NCI-H2171 treated with DMSO at 0.1 percent for 48 hours (cell line): ENCODE measurements around the gene RBM8A.
"Not testable (repeated sequence)": the region's sequence is repeated elsewhere in the genome, so short reads cannot be mapped to it uniquely, and the experiment has no call there.

ENCODE experiments used
- DNase-seq: peaks from one replicate; lab custom pipeline; 2025; lab: John Stamatoyannopoulos, UW

Gene RBM8A

DNA sequence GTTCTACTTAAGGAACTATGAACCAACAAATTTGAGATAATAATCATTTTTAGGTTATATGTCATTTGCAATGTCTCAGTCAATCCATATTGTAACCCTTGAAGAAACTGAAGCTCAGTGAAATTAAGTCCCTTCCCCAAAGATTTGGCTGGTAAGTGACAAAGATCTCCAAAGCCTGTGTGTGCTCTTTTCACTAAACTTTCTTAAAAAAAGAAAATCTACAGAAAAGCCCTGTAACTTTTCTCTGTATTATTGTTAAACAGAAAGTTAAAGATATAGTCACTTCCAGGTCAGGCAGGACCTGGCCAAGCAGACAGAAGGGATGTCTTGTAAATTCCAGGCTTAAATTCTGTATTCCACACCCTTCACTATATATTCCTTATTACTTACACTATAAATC lies 29.1 kb upstream of the RBM8A start:
- DNase-seq = no peak

DNA sequence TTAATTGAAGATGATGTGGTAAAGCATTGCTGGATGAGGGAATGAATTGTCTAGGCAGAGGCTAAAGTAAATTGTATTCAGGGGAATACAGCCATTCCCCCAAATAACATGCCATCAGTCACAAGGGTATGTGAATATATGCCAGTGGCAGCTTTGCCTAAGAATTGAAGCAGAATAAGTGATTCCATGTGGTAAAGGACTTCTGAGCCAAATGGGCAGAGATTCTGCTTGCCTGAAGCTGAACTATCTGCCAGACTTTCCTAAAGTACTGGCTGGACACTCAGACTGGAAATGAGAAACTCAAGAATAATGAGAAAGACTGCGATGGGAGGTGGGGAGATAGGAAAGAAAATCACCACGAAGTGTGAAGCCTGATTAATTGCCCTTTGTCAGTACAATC lies 28.2 kb upstream of the RBM8A start:
- no peak for DNase-seq

DNA sequence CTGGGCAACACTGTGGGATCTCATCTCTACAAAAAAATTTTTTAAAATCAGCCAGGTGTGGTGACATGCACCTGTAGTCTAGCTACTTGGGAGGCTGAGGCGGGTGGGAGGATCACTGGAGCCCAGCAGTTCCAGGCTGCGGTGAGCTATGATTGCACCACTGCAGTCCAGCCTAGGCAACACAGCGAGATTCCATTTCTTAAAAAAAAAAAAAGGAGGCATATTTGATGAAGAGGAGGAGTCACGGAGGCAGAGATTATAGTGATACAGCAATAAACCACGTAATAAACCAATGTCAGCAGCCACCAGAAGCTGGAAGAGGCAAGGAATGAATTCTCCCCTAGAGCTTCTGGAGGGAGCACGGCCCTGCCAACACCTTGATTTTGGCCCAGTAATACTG lies 26.6 kb upstream of the RBM8A start:
- no peak for DNase-seq

DNA sequence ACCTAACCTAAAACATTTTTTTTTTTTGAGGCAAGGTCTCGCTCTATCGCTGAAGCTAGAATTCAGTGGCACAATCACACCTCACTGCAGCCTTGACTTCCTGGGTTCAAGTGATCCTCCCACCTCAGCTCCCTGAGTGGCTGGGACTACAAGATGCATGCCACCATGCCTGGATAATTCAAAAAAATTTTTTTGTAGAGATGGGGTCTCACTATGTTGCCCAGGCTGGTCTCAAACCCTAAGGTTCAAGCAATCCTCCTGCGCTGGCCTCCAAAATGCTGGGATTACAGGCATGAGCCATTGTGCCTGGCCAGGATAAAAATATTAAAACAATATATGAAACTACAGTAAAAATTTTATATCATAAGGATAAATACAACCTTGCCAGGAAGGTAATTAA lies 25.6 kb upstream of the RBM8A start:
- no peak for DNase-seq

DNA sequence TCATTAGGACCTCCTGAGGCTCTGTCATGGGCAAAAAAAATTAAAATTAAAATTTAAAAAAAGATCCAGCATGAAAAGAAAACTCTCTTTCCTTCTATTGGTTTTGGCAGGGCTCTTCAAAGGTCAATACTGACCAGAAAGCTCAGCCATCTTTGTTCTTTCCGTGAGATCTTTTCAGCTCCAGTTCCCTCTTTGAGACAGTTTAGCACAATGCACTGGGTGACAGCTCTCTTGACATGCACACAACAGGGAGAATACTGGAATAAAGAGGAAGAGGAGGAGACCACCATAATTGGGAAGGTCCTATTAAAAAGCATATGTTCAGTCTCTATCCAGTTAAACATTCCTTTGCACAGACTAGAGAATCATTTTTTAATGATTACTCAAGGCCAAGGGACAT lies 24.2 kb upstream of the RBM8A start:
- DNase-seq = no peak

DNA sequence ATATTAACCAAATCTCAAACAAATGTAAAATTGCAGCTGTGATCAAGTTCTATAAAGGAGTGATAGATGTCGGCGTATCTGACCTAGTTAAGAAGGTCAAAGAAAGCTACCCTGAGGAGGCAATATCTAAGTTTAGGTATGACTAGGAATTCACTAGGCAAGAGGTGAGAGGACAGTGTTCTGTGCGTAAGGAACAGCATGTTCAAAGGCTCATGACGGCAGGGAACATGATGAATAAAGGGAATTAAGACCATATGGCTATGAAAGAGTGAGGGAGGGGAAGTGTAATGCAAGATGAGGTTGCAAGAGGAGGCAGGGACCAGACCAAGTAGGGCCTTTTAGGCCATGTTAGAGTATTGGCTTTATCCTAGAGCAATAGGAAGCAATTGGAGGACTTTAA lies 21.9 kb upstream of the RBM8A start:
- peak; percentile 22 for DNase-seq

DNA sequence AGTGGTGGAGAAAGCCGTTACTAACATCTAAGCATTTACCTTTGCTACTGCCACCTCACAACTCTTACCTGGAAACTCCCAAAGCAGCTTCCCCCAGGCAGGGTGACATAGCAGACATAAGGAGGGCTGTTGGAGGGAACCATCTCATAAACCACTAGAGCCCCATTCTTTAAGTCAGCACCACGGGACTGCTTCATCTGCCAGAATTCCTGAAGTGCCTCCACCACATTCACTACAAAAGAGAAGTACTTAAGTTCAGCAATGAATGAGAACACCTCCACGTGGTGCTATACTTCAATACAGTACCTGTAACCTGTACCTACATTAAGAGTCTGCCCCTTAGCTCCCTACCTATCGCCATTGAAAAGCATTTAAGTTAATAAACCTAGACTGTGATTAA lies 20.3 kb upstream of the RBM8A start:
- DNase-seq = no peak

DNA sequence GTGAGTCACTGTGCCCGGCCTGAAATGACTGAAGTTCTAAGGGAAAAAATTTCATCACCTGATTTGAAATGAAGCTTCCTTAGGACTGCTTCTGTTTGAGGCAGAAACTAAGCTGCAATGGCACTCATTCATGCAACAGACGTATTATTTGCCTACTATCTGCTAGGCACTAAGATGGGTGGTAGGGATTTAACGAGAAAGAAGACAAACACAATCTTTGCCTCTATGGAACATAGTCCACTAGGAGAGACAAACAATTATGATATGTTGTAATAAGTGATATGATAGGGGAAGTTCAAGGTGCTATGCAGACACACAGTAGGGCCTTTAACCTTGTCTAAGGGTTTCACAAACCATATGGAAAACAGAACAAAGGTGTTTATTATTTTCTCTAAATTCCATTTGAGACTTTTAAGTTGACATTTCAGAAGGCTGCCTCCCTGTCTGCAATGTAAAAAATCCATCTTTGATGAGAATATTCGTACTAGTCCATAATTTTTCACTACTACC lies 19.2 kb upstream of the RBM8A start:
- DNase-seq = no peak

DNA sequence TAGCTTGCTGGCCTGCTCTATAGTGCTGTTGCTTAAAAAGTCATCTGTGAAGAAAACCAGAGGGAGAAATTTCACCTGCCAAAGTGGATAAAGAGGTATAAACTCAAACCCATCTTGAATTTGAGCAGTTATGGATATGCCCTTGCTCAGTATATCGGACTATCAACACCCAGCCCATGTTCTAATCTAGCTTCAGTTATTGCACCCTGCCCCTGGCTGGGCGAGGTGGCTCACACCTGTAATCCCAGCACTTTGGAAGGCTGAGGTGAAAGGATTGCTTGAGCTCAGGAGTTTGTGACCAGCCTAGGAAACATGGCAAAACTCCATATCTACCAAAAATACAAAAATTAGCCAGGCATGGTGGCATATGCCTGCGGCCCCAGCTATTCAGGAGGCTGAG lies 17.2 kb upstream of the RBM8A start:
- no peak for DNase-seq

DNA sequence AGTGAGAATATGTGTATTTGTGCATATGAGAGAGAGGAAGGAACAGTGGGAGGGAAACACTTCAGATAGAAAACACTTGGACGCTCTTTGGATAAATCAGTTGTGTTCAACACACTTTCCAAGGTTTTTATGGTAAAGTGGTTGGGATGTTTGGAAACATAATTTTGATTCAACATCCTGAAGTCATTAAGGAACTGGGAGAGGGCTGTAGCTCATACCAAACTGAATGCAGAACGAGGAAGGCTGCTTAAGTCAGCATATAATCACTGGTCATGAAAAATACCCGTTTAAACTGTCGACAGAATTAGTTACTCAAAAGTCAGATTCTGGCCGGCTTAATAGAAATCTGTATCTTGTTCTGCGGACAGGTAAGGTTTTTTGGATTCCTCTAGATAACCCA lies 15.6 kb upstream of the RBM8A start:
- no peak for DNase-seq

DNA sequence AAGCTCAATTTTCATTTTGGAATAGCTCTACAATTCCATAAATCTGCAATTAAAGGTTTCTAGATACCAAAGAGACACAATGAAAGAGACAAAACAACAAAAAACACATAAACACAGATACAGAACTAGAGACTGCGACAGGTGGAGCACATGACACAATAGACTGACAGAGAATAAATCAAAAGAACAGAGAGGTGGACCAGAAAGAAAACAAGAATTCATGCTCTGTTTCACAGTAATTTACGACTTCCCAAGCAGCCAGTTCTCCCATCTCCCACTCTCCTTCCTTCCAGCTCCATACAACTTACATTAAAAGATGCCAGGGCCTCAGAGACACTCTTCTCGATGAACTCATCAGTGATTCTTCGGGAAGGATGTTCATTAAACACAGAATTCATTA lies 15.1 kb upstream of the RBM8A start:
- DNase-seq = no peak

DNA sequence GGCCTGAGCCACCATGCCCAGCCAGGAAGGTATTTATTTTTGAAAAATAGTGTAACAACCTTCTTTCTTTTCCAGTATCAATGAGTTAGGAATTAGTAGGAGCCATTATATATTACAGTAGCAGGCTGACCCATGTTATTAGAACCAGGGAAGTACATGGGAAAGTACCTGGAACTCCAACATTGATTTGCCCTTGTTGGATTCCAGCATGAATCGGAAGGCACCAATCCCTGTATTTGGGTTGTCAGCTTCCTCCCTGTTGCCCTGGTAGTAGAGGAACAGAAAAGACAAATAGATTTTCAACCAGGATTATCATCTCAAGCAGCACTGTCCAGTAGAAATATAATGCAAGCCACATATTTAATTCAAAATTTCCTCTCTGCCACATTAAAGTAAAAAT lies 10.2 kb upstream of the RBM8A start:
- no peak for DNase-seq

DNA sequence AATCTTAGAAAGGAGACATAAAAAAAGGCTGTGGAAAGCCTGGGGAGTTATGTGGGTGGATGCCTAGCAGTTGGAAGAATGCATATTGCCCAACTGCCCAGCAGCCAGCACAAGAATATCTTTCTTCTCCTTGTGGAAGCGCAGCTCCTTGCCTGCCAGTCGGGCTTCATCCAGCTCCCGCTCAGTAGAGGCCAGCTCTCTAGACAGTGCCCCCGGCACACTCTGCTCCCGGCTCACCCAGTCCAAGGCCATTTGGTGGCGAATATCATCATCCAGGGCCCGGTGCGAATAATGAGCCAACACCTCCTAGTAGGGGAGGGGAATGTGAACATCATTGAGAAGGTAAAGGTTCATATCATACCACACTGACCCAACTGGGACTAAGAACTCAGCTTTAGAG lies 9.0 kb upstream of the RBM8A start:
- DNase-seq = no peak

DNA sequence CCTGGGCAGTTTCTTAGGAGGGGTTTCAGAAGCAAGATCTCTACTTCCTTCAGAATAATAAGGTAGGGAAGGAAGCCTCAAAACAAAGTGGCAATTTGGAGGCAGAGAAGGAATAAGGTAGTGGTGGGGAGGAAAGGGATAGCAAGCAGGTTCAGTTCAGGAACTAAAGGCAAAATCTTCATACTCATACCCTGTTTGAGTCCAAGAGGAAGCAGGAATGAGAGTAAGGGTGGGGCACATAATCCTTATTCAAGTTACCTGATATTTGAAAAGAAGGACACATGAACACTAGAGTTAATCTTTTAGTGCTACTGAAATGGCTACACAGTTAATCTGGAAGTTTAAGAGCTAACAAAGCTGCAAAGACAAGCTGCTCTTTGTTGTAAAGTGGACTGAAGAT lies 8.4 kb upstream of the RBM8A start:
- DNase-seq = no peak

DNA sequence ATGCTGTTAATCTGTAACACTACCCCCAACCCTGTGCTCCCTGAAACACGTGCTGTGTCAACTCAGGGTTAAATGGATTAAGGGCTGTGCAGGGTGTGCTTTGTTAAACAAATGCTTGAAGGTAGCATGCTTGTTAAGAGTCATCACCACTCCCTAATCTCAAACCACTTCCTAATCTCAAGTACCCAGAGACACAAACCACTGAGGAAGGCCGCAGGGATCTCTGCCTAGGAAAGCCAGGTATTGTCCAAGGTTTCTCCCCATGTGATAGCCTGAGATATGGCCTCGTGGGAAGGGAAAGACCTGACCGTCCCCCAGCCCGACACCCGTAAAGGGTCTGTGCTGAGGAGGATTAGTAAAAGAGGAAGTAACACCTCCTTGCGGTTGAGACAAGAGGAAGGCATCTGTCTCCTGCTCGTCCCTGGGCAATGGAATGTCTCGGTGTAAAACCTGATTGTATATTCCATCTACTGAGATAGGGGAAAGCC lies 5.3 kb upstream of the RBM8A start:
- not testable (repeated sequence) for DNase-seq

DNA sequence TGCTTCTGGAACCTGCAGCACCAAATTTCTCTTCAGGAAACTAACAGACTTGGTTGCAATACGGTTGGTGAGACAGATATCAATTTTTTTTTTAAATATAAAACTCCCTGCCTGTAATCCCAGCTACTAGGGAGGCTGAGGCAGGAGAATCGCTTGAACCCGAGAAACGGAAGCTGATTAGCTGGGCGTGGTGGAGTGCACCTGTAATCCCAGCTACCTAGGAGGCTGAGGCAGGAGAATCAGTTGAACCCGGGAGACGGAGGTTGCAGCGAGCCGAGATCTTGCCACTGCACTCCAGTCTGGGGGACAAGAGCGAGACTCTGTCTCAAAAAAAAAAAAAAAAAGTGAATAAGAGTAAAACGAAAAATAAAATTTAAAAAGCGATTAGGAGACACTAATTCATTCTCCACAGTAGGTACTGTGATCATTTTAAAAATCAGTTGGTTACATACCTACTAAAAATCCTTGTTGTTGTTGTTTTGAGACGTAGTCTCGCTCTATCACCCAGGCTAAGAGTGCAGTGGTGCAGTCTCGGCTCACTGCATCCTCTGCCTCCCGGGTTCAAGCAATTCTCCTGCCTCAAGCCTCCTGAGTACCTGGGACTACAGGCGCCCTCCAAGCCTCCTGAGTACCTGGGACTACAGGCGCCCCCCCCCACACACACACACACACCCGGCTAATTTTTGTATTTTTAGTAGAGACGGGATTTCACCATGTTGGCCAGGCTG lies 796 bp upstream of the RBM8A start:
- no peak for DNase-seq

DNA sequence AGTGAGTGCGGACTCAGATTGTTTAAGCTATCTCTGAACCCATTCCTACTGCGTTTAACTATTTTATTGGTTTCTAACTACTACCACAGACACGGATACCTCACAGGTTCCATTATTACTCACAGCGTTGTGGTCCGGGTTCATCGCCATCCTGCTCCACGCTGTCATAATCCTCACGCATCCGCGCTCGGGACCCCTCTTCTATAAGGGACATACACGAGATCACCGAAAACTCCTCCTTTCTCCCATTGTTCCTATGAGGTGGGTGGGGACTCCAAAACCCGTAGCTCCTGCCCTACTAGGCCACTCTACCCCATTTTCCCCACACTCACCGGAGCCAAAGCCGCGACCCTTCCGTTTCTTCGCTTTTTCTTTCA lies 610 bp downstream of the RBM8A start:
- no peak for DNase-seq

DNA sequence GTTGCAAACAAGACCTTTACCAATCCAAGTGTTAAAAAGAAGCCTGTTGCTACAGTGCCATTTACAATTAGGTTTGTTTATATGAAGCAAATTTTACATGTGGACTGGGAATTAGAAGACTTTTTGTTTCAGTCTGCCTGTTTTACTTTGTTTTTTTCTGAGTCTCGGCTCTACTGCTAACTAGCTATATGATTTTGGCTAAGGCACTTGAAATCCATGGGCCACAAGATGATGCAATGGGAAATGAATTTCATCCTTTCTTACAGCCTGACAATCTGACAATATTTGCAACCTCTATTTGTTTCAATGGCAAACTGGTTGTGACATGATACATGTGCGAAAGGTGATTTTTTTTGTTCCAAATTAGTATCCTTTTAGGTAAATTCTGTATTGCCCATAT lies 5.0 kb downstream of the RBM8A start:
- DNase-seq = no peak

DNA sequence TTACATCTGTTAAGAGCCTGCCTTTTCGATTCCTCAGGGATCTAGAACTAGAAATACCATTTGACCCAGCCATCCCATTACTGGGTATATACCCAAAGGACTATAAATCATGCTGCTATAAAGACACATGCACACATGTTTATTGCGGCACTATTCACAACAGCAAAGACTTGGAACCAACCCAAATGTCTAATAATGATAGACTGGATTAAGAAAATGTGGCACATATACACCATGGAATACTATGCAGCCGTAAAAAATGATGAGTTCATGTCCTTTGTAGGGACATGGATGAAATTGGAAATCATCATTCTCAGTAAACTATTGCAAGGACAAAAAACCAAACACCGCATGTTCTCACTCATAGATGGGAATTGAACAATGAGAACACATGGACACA lies 7.0 kb downstream of the RBM8A start:
- not testable (repeated sequence) for DNase-seq

DNA sequence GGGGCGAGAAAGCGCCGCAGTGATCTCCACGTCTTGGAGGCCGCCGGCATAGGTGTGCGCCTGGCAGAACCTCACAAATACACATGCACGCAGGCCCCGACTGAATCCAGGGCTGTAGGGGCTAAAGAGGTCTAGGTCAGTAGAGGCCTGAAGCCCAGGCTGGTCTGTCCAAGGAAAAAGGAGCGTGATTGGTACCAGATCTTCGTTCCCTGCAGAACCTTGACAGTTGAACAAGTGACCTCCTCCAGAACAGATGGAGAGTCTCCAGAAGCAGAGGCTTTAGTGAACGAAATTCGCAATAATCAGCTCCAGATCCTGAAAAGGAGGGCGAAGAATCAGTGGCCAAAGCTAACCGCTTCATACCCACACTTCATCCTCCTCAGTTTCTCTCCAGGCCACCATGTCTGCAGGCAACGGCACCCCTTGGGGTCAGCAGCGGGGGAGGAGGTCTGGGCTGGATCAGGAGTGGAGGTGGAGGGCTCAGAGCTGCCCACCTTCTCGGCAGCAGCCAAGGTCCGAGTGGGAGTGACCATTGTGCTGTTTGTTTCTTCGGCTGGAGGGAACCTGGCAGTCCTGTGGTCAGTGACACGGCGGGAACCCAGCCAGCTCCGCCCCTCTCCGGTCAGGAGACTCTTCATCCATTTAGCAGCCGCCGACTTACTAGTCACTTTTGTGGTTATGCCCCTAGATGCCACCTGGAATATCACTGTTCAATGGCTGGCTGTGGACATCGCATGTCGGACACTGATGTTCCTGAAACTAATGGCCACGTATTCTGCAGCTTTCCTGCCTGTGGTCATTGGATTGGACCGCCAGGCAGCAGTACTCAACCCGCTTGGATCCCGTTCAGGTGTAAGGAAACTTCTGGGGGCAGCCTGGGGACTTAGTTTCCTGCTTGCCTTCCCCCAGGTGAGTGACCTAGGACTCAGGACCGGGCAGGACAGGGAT lies 8.0 kb downstream of the RBM8A start:
- DNase-seq = no peak

DNA sequence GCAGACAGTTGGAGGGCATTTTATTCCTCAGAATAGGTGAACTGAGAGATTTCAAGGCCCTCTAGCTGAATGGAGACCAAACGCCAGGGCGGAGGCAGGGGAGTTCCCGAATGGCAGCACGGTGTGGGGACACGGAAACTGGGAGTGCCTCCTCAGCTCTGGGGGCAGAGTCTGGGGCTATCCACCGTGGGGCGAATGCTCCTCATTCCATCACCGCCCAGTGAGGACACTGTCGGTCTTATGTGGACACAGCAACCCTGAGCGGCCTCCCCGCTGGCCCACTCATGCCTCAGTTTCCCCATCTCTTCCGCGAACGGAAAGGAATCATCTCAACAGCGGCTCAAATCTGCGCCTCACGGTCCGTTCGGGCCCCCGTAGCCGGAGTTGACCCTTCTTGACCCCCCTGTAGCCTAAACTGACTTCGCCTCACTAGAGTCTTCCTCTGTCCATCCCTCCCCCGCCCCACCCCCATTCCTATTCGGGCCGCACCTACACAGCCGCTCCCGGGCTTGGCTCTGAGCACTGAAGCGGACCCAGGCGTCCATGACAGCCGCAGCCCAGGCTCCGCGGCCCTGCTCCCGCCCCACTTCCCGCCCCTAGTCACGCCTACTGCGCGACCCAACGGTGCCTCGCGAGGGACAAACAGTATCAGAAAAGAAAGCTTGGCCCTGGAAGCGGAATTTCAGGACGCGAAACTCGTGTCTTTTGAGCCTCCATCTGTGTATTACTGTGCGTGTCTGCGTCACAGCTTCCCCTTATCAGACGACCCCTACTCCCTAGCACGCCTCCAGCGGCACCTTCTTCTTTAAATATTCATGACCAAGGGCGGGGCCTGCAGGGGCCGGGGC lies 8.9 kb downstream of the RBM8A start, which contains the start of gene PEX11B:
TSS of gene PEX11B (minus strand) at position 574 of the 848 bp plus-strand sequence. CDS start at position 545, 29 bp downstream.
- peak; percentile 92 for DNase-seq

DNA sequence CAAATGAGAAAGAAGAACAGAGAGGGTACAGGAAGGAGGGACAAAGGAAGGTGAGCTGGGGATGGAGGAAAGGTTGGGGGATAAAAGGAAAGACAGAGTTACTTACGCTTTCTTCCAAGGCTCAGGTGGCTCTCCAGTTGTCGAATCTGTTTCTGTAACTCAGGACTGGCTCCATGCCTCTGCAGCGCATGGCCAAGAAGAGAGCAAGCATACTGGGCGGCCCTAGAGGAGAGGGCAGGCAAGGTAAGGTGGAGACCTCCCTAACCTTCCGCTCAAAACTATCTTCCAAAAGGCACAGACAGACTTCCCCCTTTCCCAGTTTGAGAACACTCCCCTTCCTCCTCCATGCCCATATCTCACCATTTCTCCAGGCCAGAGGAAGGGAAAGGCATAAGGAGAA lies 9.7 kb downstream of the RBM8A start:
- no peak for DNase-seq
